GM23338 (cell line): ENCODE measurements around the gene SPINK2. TPM values are rescaled to one million over a fixed set of nuclear protein-coding genes. Genes with fewer than 3 reads are reported as not detected.

ENCODE experiments used
- ATAC-seq: fragments of 200-7000 bp; cut with Tn5 transposase; 3 replicates; pipeline ENCODE4 v1.9.1; 2020
- DNase-seq: peaks from one replicate; pipeline ENCODE4 v3.0.0-alpha.2; 2015; ENCODE audit warnings: low spot score
- H2AFZ ChIP-seq: fragments of 200-600 bp; sonication (generic); 2 replicates; pipeline ENCODE4 v1.8.0; 2016; ENCODE audit warnings: antibody characterized with exemption, mild to moderate bottlenecking, moderate library complexity
- H3F3A ChIP-seq: fragments of 200-600 bp; sonication (generic); replicated peaks from 2 replicates; pipeline ENCODE4 v1.8.0; 2017; ENCODE audit warnings: antibody characterized with exemption, mixed run types, low read depth
- H3K27ac ChIP-seq: fragments of 200-600 bp; sonication (generic); 2 replicates; pipeline ENCODE4 v1.6.1; 2016; ENCODE audit warnings: low read depth
- H3K27me3 ChIP-seq: fragments of 200-600 bp; sonication (generic); 2 replicates; pipeline ENCODE4 v1.8.0; 2016; ENCODE audit warnings: mild to moderate bottlenecking, mixed run types, moderate library complexity; ENCODE audit not compliant: insufficient read depth
- H3K36me3 ChIP-seq: fragments of 200-600 bp; sonication (generic); 2 replicates; pipeline ENCODE4 v1.8.0; 2016; ENCODE audit warnings: mild to moderate bottlenecking; ENCODE audit not compliant: insufficient read depth
- H3K4me1 ChIP-seq: fragments of 200-600 bp; sonication (generic); 2 replicates; pipeline ENCODE4 v1.8.0; 2016; ENCODE audit warnings: mild to moderate bottlenecking, moderate library complexity; ENCODE audit not compliant: insufficient read depth
- H3K4me2 ChIP-seq: fragments of 200-600 bp; sonication (generic); 2 replicates; pipeline ENCODE4 v1.7.1; 2017; ENCODE audit warnings: mixed run types
- H3K4me3 ChIP-seq: fragments of 200-600 bp; sonication (generic); 2 replicates; pipeline ENCODE4 v1.6.1; 2016; ENCODE audit warnings: mixed run types
- H3K79me2 ChIP-seq: fragments of 200-600 bp; sonication (generic); replicated peaks from 2 replicates; pipeline ENCODE4 v1.8.0; 2017; ENCODE audit warnings: mild to moderate bottlenecking; ENCODE audit not compliant: insufficient read depth
- H3K9me2 ChIP-seq: fragments of 200-600 bp; sonication (generic); 2 replicates; pipeline ENCODE4 v1.8.0; 2017; ENCODE audit not compliant: insufficient read depth
- H4K20me1 ChIP-seq: fragments of 200-600 bp; sonication (generic); replicated peaks from 2 replicates; pipeline ENCODE4 v1.8.0; 2017; ENCODE audit warnings: mild to moderate bottlenecking; ENCODE audit not compliant: insufficient read depth
- H3K27ac Mint-ChIP-seq: 2 replicates; pipeline ENCODE4 v1.8.0; 2020; ENCODE audit warnings: inconsistent platforms, mild to moderate bottlenecking, moderate library complexity, mixed read lengths
- H3K27me3 Mint-ChIP-seq: 3 replicates; pipeline ENCODE4 v1.8.0; 2022; ENCODE audit warnings: low read depth, mild to moderate bottlenecking, moderate library complexity, mixed read lengths, inconsistent platforms; ENCODE audit not compliant: insufficient read depth, poor library complexity
- H3K36me3 Mint-ChIP-seq: 3 replicates; pipeline ENCODE4 v1.8.0; 2021; ENCODE audit warnings: low read depth, mild to moderate bottlenecking, inconsistent platforms, moderate library complexity, mixed read lengths
- H3K4me1 Mint-ChIP-seq: 3 replicates; pipeline ENCODE4 v1.8.0; 2020; ENCODE audit warnings: mild to moderate bottlenecking, inconsistent platforms, mixed read lengths
- H3K4me3 Mint-ChIP-seq: 3 replicates; pipeline ENCODE4 v1.8.0; 2021; ENCODE audit warnings: moderate library complexity, mild to moderate bottlenecking, inconsistent platforms, mixed read lengths
- H3K9me3 Mint-ChIP-seq: 3 replicates; pipeline ENCODE4 v1.8.0; 2020; ENCODE audit warnings: moderate library complexity, mild to moderate bottlenecking, inconsistent platforms, mixed read lengths
- CREB1 ChIP-seq: fragments of 250-450 bp; sonication (Bioruptor Pico); IDR thresholded peaks from 2 replicates; pipeline ENCODE4 v1.5.0; 2020; ENCODE audit warnings: low read depth, mild to moderate bottlenecking, moderate library complexity
- ETS1 ChIP-seq: IDR thresholded peaks from 2 replicates; pipeline ENCODE4 v1.6.1; 2016; ENCODE audit warnings: antibody characterized with exemption
- EZH2 ChIP-seq: fragments of 200-600 bp; sonication (generic); IDR thresholded peaks from one replicate; pipeline ENCODE4 v1.8.0; 2017; ENCODE audit warnings: antibody characterized with exemption, mild to moderate bottlenecking, low read depth; ENCODE audit not compliant: unreplicated experiment
- EZH2phosphoT487 ChIP-seq: fragments of 200-600 bp; sonication (generic); IDR thresholded peaks from one replicate; pipeline ENCODE4 v1.8.1; 2018; ENCODE audit warnings: antibody characterized with exemption; ENCODE audit not compliant: unreplicated experiment
- JUNB ChIP-seq: IDR thresholded peaks from one replicate; pipeline ENCODE4 v1.6.1; 2016; ENCODE audit warnings: antibody characterized with exemption; ENCODE audit not compliant: unreplicated experiment
- NANOG ChIP-seq: IDR thresholded peaks from 2 replicates; pipeline ENCODE4 v1.6.1; 2016; ENCODE audit warnings: antibody characterized with exemption, borderline replicate concordance
- POLR2AphosphoS5 ChIP-seq: IDR thresholded peaks from 2 replicates; pipeline ENCODE4 v1.6.1; 2016; ENCODE audit warnings: antibody characterized with exemption, low read depth
- REST ChIP-seq: IDR thresholded peaks from one replicate; pipeline ENCODE4 v1.6.1; 2018; ENCODE audit warnings: antibody characterized with exemption; ENCODE audit not compliant: unreplicated experiment
- STAT1 ChIP-seq: IDR thresholded peaks from one replicate; pipeline ENCODE4 v1.6.1; 2016; ENCODE audit warnings: antibody characterized with exemption; ENCODE audit not compliant: unreplicated experiment
- ZNF114 ChIP-seq: fragments of 250-450 bp; sonication (Bioruptor Pico); IDR thresholded peaks from 2 replicates; pipeline ENCODE4 v1.5.0; 2020; ENCODE audit warnings: mild to moderate bottlenecking, moderate library complexity
- ZNF331 ChIP-seq: fragments of 250-450 bp; sonication (Bioruptor Pico); IDR thresholded peaks from 2 replicates; pipeline ENCODE4 v1.5.0; 2020; ENCODE audit warnings: low read depth, mild to moderate bottlenecking, moderate library complexity
- polyA plus RNA-seq: library from polyadenylated mRNA; unstranded; fragments of >200 nt; fragmentation: Nextera tagmentation; extraction: Ambion mirVana; gene quantifications from 2 replicates; pipeline ENCODE4 v1.2.1, GENCODE V29; 2016
- total RNA-seq: library from RNA; depleted of rRNA; stranded (reverse); fragments of >200 nt; shearing (Covaris generic); gene quantifications from 2 replicates; pipeline ENCODE4 v1.2.3, GENCODE V29; 2014
- TF ChIP-seq, protein P1 (sequence below), 2 experiments: fragments of 200-600 bp in 1 of 2; sonication (generic) in 1 of 2; conservative IDR thresholded peaks; 2 replicates each; pipeline versions ENCODE4 v1.5.1 to v1.6.1; 2016 to 2017; ENCODE audit warnings: antibody characterized with exemption in 2 of 2, low read depth in 2 of 2, mild to moderate bottlenecking in 2 of 2, moderate library complexity in 1 of 2

SPINK2 gene
- total and polyA plus RNA-seq, 2 experiments from 2014 or later: 0.73 to 6.4 TPM

DNA sequence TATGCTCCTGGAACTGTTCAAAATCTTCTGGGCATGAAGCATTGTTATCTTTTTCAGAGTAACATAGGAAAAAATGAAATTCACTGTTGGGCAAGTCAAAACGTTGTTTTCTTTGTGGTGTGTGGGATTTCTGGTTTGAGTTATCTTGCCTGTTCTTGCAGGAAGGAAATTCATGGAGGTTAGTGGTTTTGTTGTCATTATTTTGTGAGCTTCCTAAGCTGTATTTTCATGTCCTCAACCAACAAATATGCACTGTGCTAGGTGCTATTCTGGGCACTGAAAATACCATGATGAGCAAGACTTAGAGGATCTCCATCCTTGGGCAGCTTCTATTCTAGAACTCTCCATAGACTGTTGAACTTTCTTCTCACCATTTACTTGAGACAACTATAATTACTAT, 16.9 kb downstream of the SPINK2 start:
- Mint-ChIP-seq H3K27ac (no peak overlapping the region), H3K9me3 (no peaks in the 10 kb centered on the region), H3K27me3 (peaks cover 6% of the 10 kb centered on the region), H3K4me3 (no peak overlapping the region), H3K36me3 (no peaks in the 10 kb centered on the region), H3K4me1 (peaks cover under 1% of the 10 kb centered on the region; the same call in 2 of the 3 replicates)
- no peak overlapping the region for H3K4me3 ChIP-seq
- H3K79me2 ChIP-seq: no peaks in the 10 kb centered on the region
- no peaks in the 10 kb centered on the region for H4K20me1 ChIP-seq
- no peak for TF ChIP-seq REST
- TF ChIP-seq NANOG: no peak
- TF ChIP-seq ETS1: no peak
- TF ChIP-seq CREB1 (CRISPR knock-in tag): no peak
- TF ChIP-seq EZH2: no peak
- TF ChIP-seq ZNF114: no peak
- TF ChIP-seq, protein P1, sequence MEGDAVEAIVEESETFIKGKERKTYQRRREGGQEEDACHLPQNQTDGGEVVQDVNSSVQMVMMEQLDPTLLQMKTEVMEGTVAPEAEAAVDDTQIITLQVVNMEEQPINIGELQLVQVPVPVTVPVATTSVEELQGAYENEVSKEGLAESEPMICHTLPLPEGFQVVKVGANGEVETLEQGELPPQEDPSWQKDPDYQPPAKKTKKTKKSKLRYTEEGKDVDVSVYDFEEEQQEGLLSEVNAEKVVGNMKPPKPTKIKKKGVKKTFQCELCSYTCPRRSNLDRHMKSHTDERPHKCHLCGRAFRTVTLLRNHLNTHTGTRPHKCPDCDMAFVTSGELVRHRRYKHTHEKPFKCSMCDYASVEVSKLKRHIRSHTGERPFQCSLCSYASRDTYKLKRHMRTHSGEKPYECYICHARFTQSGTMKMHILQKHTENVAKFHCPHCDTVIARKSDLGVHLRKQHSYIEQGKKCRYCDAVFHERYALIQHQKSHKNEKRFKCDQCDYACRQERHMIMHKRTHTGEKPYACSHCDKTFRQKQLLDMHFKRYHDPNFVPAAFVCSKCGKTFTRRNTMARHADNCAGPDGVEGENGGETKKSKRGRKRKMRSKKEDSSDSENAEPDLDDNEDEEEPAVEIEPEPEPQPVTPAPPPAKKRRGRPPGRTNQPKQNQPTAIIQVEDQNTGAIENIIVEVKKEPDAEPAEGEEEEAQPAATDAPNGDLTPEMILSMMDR (conservative IDR thresholded peaks at IDR 0.05; ENCODE audit: low read depth in 2 of 2): no peak
- TF ChIP-seq JUNB: no peak
- no peak for TF ChIP-seq EZH2phosphoT487
- no peak for TF ChIP-seq POLR2AphosphoS5
- TF ChIP-seq ZNF331 (CRISPR knock-in tag): no peak
- no peak for TF ChIP-seq STAT1
- H3K36me3 ChIP-seq: no peaks in the 10 kb centered on the region
- H3K9me2 ChIP-seq: no peaks in the 10 kb centered on the region
- DNase-seq (no peak), ATAC-seq (no peak)
- no peaks in the 10 kb centered on the region for H3F3A ChIP-seq
- H2AFZ ChIP-seq: no peak overlapping the region
- no peak overlapping the region for H3K4me2 ChIP-seq
- no peak overlapping the region for H3K27ac ChIP-seq
- H3K4me1 ChIP-seq: no peaks in the 10 kb centered on the region
- peaks cover 5% of the 10 kb centered on the region for H3K27me3 ChIP-seq
